HCEC 1CT (cell line): ENCODE data around the gene PLD1.
"Not testable (repeated sequence)": the region's sequence is repeated elsewhere in the genome, so short reads cannot be mapped to it uniquely, and the experiment has no call there.

Source experiments
- DNase-seq: peaks from one replicate; pipeline ENCODE4 v3.0.0-alpha.2; 2017

Gene PLD1, protein sequence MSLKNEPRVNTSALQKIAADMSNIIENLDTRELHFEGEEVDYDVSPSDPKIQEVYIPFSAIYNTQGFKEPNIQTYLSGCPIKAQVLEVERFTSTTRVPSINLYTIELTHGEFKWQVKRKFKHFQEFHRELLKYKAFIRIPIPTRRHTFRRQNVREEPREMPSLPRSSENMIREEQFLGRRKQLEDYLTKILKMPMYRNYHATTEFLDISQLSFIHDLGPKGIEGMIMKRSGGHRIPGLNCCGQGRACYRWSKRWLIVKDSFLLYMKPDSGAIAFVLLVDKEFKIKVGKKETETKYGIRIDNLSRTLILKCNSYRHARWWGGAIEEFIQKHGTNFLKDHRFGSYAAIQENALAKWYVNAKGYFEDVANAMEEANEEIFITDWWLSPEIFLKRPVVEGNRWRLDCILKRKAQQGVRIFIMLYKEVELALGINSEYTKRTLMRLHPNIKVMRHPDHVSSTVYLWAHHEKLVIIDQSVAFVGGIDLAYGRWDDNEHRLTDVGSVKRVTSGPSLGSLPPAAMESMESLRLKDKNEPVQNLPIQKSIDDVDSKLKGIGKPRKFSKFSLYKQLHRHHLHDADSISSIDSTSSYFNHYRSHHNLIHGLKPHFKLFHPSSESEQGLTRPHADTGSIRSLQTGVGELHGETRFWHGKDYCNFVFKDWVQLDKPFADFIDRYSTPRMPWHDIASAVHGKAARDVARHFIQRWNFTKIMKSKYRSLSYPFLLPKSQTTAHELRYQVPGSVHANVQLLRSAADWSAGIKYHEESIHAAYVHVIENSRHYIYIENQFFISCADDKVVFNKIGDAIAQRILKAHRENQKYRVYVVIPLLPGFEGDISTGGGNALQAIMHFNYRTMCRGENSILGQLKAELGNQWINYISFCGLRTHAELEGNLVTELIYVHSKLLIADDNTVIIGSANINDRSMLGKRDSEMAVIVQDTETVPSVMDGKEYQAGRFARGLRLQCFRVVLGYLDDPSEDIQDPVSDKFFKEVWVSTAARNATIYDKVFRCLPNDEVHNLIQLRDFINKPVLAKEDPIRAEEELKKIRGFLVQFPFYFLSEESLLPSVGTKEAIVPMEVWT

GRCh38 chr3:171809861-171810628, at the start of gene PLD1:
Gene PLD1, minus strand, starts transcription at chr3:171810483. Its CDS starts 72,432 bp downstream, at chr3:171738051.
- peak; percentile 90 for DNase-seq

- not testable (repeated sequence) for DNase-seq
Observed at GRCh38 chr3:171858770-171859169, 48.5 kb upstream of the PLD1 start.

GRCh38 chr3:171854649-171855305, 44.5 kb upstream of the PLD1 start:
- DNase-seq = no peak

DNA sequence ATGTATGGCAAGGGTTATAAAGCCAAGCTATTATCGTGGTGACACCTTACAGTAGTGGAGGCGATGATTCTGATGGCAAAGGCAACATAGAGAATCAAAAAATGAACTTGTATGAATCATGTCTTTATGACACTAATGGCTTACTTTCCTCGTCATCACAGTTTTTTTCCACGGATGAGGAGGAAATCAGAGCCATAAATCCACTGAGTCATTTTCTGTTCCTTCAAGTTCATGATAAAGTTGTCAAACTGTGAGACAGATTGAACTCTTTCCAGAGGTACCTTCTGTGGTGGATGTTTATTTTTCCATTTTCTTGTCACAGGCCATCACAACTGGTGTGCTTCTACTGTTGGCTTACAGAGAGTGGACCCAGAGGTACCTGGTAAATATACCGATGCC, 41.4 kb upstream of the PLD1 start:
- DNase-seq = peak; percentile 29

- DNase-seq = no peak
Observed at GRCh38 chr3:171850960-171851659, 40.8 kb upstream of the PLD1 start.

GRCh38 chr3:171850320-171850959, 40.2 kb upstream of the PLD1 start:
- no peak for DNase-seq

- DNase-seq = no peak
Observed at GRCh38 chr3:171849617-171850319, 39.5 kb upstream of the PLD1 start.

DNA sequence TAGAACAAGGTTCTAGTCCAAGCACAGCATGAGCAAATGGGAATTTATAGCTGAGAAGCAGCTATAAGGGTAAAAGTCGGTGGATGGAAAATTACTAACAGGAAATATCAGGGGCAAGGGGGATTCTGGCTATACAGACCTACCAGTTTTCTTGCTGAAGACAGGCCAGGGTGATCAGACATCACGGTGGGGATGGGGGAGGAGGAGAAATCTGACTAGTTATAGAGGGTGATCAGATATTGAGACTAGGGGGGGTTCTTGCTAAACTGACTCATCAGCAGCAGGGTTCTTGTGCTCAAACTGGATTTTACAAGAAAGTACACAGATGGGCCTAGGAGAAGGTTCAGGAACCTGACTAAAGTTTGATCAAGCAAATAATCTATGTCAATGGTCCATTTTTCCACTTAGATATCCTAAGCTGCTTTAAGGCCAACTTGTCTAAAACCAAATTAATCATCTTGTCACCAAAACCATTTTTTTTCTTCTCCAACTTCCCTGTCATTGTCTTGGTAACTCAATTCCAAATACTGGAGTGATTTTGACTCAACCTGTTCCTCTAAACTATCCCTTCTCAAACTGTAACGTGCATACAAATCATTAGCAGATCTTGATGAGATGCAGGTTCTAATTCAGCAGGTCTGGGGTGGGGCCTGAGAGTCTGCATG, 37.4 kb upstream of the PLD1 start:
- DNase-seq = no peak

DNA sequence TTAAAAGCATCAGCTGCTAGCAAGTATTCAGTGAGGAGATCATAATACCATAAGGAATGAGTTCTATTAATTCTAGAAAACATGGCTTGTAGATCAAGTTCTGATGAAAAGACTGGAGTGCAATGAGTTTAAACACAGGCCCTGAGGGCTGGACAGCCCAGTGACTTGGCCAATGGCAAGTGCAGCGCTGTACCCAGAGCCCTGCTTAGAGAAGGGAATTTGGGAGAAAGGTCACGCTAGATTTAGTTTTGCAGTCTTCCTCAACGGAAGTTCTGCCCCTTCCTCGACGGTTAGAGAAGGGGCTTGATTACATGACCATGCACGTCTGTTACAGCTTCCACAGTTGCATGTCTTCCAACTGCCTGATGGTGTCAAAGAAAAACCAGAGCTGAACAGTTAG, 36.9 kb upstream of the PLD1 start:
- no peak for DNase-seq

DNA sequence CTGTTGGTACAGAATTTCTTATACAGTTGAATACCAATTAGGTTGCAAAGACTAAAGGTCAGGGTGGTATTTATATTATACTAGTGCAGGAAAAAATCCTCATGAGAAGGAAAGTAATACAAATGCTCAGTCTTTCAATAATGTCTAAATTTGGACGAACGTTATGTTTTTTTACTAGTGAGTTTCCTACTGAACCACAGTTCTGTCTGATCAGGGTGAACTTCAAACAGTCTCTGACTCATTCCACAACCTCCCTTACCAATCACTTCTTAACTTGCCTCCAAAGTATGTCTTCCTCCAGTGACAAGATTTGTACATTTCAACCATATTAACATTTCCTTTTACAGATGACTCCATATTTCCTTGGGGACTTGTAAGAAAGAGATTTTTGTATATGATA, 36.3 kb upstream of the PLD1 start:
- no peak for DNase-seq

GRCh38 chr3:171845481-171846284, 35.4 kb upstream of the PLD1 start:
- DNase-seq = no peak

DNA sequence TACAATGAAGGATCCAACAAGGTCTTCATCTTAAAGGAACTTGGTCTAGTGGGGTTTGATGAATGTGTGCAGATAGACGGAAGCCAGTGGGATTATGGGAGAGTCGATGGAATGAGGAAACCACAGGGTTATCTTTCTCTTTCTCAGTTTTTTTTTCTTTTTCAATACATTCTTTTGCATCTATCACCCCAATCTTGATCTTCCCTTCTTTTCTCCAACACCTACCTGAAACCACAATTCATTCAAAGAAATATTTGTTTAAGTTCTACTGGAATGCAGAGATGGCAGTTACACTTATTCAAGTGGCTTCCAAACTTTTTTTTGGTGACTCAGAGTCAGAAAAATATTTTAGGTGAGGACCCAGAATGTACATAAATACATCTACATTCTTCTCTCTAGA, 34.6 kb upstream of the PLD1 start:
- DNase-seq = no peak

GRCh38 chr3:171842864-171843518, 32.7 kb upstream of the PLD1 start, which contains the start of gene TMEM212:
Gene TMEM212, plus strand, starts transcription at chr3:171843349. Its CDS starts 35 bp downstream, at chr3:171843384.
- peak; percentile 45 for DNase-seq

GRCh38 chr3:171841620-171842000, 31.3 kb upstream of the PLD1 start:
- DNase-seq = no peak

DNA sequence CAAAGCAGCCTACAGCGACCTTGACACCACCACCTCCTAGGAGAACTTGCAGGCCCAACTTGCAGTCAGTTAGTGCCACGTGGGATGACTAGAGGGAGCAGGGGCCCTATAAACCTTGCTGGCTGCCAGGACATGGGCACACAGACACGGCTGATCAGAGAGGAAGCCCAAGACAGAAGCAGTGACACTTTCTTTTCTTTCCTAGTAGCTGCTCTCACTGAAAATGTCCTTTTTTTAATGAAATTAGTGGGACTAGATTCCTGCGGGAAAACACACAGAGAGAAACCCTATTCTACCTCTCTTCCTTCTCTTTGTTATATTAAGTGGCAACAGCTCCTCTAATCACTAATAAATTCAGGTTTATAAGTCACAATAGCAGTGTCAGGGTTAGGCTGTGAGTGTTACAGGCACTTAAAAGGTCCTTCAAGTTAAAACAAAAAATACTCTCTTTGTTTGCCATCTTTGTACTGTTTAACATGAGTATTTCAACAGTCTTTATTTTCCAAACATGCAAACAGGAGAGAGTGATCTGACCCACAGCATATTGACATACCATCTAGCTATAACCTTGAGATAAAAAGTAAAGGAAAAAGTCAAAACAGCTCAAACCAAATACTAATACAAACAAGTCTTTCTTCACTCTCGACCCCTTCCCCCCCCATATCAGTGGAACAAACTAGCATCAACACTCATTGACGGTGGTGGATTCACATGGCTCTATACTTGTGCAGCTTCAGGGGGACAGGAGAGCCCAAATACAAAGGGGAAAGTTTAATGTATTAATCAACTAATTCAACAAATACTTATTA, 30.7 kb upstream of the PLD1 start:
- no peak for DNase-seq

DNA sequence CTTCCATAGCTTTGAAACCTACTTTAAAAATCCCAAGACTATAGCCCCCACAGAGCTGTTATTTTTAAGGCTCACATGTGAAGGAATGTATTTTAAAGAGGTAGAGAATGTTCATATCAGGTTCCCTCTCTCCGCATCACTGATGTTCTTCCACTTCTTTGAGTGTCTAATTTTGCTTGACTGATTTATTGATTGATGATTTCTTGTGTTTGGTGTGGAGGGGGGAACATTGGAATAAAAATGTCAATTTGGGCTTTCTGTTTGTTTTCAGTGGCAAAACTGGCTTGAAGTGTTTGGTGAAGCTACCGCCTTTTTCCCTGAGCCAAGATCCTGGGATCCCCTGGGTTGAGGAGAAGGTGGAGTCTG, 30.1 kb upstream of the PLD1 start:
- no peak for DNase-seq

DNA sequence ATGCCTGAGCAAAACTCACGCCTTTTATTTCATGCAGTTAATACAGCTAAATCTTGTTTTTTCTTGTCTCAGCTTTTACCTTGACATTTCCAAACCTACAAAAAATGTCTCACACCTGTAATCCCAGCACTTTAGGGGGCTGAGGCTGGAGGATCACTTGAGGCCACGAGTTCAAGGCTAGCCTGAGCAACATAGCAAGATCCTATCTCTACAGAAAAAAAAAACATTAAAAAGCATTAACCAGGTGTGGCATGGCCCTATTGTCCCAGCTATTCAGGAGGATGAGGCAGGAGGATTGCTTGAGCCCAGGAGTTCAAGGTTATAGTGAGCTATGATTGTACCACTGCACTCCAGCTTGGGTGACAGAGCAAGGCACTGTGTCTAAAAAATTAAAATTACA, 29.0 kb upstream of the PLD1 start:
- no peak for DNase-seq
